Prostate gland (tissue), 2 donors: Measurements from ENCODE around the gene CHIT1.

Experiments used
- POLR2A ChIP-seq: fragments of 450-650 bp; IDR thresholded peaks from one replicate; pipeline ENCODE4 v1.6.1; 2016; ENCODE audit warnings: antibody characterized with exemption, mild to moderate bottlenecking
- TF ChIP-seq, protein P1 (sequence below), 4 experiments: fragments of 200-600 bp in 2 of 4; fragments of 450-650 bp in 2 of 4; sonication (generic) in 2 of 4; IDR thresholded peaks; 1 replicate in 3 of 4; 2 replicates in 1 of 4; pipeline ENCODE4 v1.5.1; 2016 to 2019; ENCODE audit warnings: antibody characterized with exemption in 4 of 4, mild to moderate bottlenecking in 2 of 4, moderate library complexity in 2 of 4

GRCh38 chr1:203188686-203189232 is 40.7 kb downstream of the CHIT1 start:
- TF ChIP-seq, protein P1, sequence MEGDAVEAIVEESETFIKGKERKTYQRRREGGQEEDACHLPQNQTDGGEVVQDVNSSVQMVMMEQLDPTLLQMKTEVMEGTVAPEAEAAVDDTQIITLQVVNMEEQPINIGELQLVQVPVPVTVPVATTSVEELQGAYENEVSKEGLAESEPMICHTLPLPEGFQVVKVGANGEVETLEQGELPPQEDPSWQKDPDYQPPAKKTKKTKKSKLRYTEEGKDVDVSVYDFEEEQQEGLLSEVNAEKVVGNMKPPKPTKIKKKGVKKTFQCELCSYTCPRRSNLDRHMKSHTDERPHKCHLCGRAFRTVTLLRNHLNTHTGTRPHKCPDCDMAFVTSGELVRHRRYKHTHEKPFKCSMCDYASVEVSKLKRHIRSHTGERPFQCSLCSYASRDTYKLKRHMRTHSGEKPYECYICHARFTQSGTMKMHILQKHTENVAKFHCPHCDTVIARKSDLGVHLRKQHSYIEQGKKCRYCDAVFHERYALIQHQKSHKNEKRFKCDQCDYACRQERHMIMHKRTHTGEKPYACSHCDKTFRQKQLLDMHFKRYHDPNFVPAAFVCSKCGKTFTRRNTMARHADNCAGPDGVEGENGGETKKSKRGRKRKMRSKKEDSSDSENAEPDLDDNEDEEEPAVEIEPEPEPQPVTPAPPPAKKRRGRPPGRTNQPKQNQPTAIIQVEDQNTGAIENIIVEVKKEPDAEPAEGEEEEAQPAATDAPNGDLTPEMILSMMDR (IDR thresholded peaks at IDR 0.05): no peak
- no peak for TF ChIP-seq POLR2A
